Duodenal mucosa (tissue), 2 donors: ENCODE results near the gene PFN1.

Source experiments
- H3K27ac ChIP-seq: one replicate; pipeline ENCODE4 v1.7.0; 2013; ENCODE audit warnings: low read depth, low read length
- H3K27me3 ChIP-seq, 2 donors: one replicate each; pipeline ENCODE4 v1.7.0; 2013; ENCODE audit warnings: low read length in 2 of 2, control low read depth in 1 of 2; ENCODE audit not compliant: insufficient read depth in 2 of 2, control insufficient read depth in 1 of 2
- H3K36me3 ChIP-seq, 2 donors: one replicate each; pipeline ENCODE4 v1.7.0; 2013; ENCODE audit warnings: low read length in 2 of 2, control low read depth in 1 of 2; ENCODE audit not compliant: insufficient read depth in 2 of 2, control insufficient read depth in 1 of 2
- H3K4me1 ChIP-seq, 2 donors: one replicate each; pipeline ENCODE4 v1.7.0; 2013; ENCODE audit warnings: low read length in 2 of 2, control low read depth in 1 of 2; ENCODE audit not compliant: insufficient read depth in 2 of 2, control insufficient read depth in 1 of 2
- H3K4me3 ChIP-seq, 2 donors: one replicate each; pipeline ENCODE4 v1.7.0; 2013; ENCODE audit warnings: low read length in 2 of 2, low read depth in 1 of 2
- H3K9ac ChIP-seq, 2 donors: one replicate each; pipeline ENCODE4 v1.7.0; 2013; ENCODE audit warnings: low read length in 2 of 2, low read depth in 1 of 2
- H3K9me3 ChIP-seq, 2 donors: one replicate each; pipeline ENCODE4 v1.7.0; 2013; ENCODE audit warnings: low read length in 2 of 2, control low read depth in 1 of 2; ENCODE audit not compliant: control insufficient read depth in 1 of 2

Gene PFN1

GRCh38 chr17:4939546-4939795 lies 8.9 kb downstream of the PFN1 start:
- H3K4me3 ChIP-seq: peak overlapping the region; percentile 93 to 95
- H3K9me3 ChIP-seq: no peaks in the 10 kb centered on the region
- H3K4me1 ChIP-seq: peaks cover 45 to 54% of the 10 kb centered on the region in 2 donors
- peak overlapping the region; percentile 88 for H3K27ac ChIP-seq
- H3K9ac ChIP-seq: peak overlapping the region; percentile 91 to 92
- peaks cover 32 to 48% of the 10 kb centered on the region in 2 donors for H3K36me3 ChIP-seq
- no peaks in the 10 kb centered on the region for H3K27me3 ChIP-seq

- H3K4me1 ChIP-seq: peaks cover 45 to 54% of the 10 kb centered on the region in 2 donors
- no peaks in the 10 kb centered on the region for H3K27me3 ChIP-seq
- H3K4me3 ChIP-seq: peak overlapping the region; percentile 93 to 95
- H3K36me3 ChIP-seq: peaks cover 28 to 43% of the 10 kb centered on the region in 2 donors
- peak overlapping the region; percentile 91 to 92 for H3K9ac ChIP-seq
- peak overlapping the region; percentile 88 for H3K27ac ChIP-seq
- no peaks in the 10 kb centered on the region for H3K9me3 ChIP-seq
Measured at GRCh38 chr17:4938688-4939545, 9.4 kb downstream of the PFN1 start.

- peaks cover 22 to 34% of the 10 kb centered on the region in 2 donors for H3K36me3 ChIP-seq
- H3K27me3 ChIP-seq: no peaks in the 10 kb centered on the region
- H3K4me1 ChIP-seq: peaks cover 41 to 48% of the 10 kb centered on the region in 2 donors
- peak overlapping the region in 1 of 2 donors; percentile 93 for H3K4me3 ChIP-seq
- H3K27ac ChIP-seq: no peak overlapping the region
- peak overlapping the region in 1 of 2 donors; percentile 91 for H3K9ac ChIP-seq
- no peaks in the 10 kb centered on the region for H3K9me3 ChIP-seq
Measured at GRCh38 chr17:4938069-4938491, 10.2 kb downstream of the PFN1 start.

GRCh38 chr17:4937553-4937952 lies 10.8 kb downstream of the PFN1 start:
- H3K27ac ChIP-seq: no peak overlapping the region
- H3K9ac ChIP-seq: no peak overlapping the region
- H3K4me3 ChIP-seq: no peak overlapping the region
- H3K9me3 ChIP-seq: no peaks in the 10 kb centered on the region
- no peaks in the 10 kb centered on the region for H3K27me3 ChIP-seq
- H3K36me3 ChIP-seq: peaks cover 17 to 29% of the 10 kb centered on the region in 2 donors
- H3K4me1 ChIP-seq: peaks cover 36 to 43% of the 10 kb centered on the region in 2 donors

- H3K9ac ChIP-seq: no peak overlapping the region
- no peak overlapping the region for H3K27ac ChIP-seq
- no peaks in the 10 kb centered on the region for H3K27me3 ChIP-seq
- peaks cover 25 to 33% of the 10 kb centered on the region in 2 donors for H3K4me1 ChIP-seq
- H3K36me3 ChIP-seq: peaks cover 12 to 25% of the 10 kb centered on the region in 2 donors
- H3K4me3 ChIP-seq: no peak overlapping the region
- no peaks in the 10 kb centered on the region for H3K9me3 ChIP-seq
Measured at GRCh38 chr17:4936436-4936835, 11.9 kb downstream of the PFN1 start.

- Histone ChIP-seq H3K4me1 (peaks cover 19 to 25% of the 10 kb centered on the region in 2 donors), H3K9ac (no peak overlapping the region), H3K9me3 (no peaks in the 10 kb centered on the region), H3K36me3 (peaks cover 12 to 25% of the 10 kb centered on the region in 2 donors), H3K4me3 (no peak overlapping the region), H3K27ac (no peak overlapping the region), H3K27me3 (no peaks in the 10 kb centered on the region)
Measured at GRCh38 chr17:4935650-4936049, 12.7 kb downstream of the PFN1 start.

- peaks cover 12 to 25% of the 10 kb centered on the region in 2 donors for H3K36me3 ChIP-seq
- peaks cover 19 to 23% of the 10 kb centered on the region in 2 donors for H3K4me1 ChIP-seq
- H3K9ac ChIP-seq: no peak overlapping the region
- no peaks in the 10 kb centered on the region for H3K9me3 ChIP-seq
- no peak overlapping the region for H3K27ac ChIP-seq
- H3K27me3 ChIP-seq: no peaks in the 10 kb centered on the region
- no peak overlapping the region for H3K4me3 ChIP-seq
Measured at GRCh38 chr17:4934173-4934979, 14.0 kb downstream of the PFN1 start.

GRCh38 chr17:4933646-4934045 lies 14.7 kb downstream of the PFN1 start:
- Histone ChIP-seq H3K4me3 (no peak overlapping the region), H3K4me1 (peaks cover 14 to 16% of the 10 kb centered on the region in 2 donors), H3K36me3 (peaks cover 12 to 25% of the 10 kb centered on the region in 2 donors), H3K27ac (no peak overlapping the region), H3K27me3 (no peaks in the 10 kb centered on the region), H3K9ac (no peak overlapping the region), H3K9me3 (no peaks in the 10 kb centered on the region)

- H3K27me3 ChIP-seq: no peaks in the 10 kb centered on the region
- H3K36me3 ChIP-seq: peaks cover 8 to 17% of the 10 kb centered on the region in 2 donors
- peaks cover 9% of the 10 kb centered on the region in 2 donors for H3K4me1 ChIP-seq
- no peaks in the 10 kb centered on the region for H3K9me3 ChIP-seq
- no peak overlapping the region for H3K4me3 ChIP-seq
- no peak overlapping the region for H3K27ac ChIP-seq
- no peak overlapping the region for H3K9ac ChIP-seq
Measured at GRCh38 chr17:4932756-4933155, 15.6 kb downstream of the PFN1 start.

GRCh38 chr17:4931963-4932362 lies 16.4 kb downstream of the PFN1 start, which contains the start of gene GP1BA:
GP1BA (plus strand) TSS chr17:4932277; CDS start chr17:4932605, 328 bp downstream.
- Histone ChIP-seq H3K9ac (no peak within 1 kb of the TSS), H3K27ac (no peak within 1 kb of the TSS), H3K4me3 (no peak within 1 kb of the TSS), H3K27me3 (no peaks in the 10 kb centered on the region), H3K36me3 (peaks cover under 1 to 9% of the 10 kb centered on the region in 2 donors), H3K9me3 (no peaks in the 10 kb centered on the region), H3K4me1 (peaks cover 9% of the 10 kb centered on the region in 2 donors)
